Measurements from ENCODE around the gene GPR157.
"Not testable (repeated sequence)": the region's sequence is repeated elsewhere in the genome, so short reads cannot be mapped to it uniquely, and the experiment has no call there.

The GPR157 gene

DNA sequence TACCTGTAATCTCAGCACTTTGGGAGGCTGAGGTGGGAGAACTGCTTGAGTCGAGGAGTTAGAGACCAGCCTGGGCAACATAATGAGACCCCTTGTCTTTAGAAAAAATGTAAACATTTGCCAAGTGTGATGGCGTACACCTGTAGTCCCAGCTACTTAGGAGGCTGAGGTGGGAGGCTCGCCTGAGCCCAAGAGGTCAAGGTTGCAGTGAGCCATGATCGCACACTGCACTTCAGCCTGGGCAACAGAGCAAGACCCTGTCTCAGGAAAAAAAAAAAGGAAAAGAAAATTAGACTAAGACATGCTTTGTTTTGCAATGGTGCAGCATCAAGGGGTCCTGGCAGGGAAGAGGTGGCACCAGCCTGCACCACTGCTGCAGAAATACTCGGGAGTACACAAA lies 16.8 kb upstream of the GPR157 start:
- no peak for DNase-seq

DNA sequence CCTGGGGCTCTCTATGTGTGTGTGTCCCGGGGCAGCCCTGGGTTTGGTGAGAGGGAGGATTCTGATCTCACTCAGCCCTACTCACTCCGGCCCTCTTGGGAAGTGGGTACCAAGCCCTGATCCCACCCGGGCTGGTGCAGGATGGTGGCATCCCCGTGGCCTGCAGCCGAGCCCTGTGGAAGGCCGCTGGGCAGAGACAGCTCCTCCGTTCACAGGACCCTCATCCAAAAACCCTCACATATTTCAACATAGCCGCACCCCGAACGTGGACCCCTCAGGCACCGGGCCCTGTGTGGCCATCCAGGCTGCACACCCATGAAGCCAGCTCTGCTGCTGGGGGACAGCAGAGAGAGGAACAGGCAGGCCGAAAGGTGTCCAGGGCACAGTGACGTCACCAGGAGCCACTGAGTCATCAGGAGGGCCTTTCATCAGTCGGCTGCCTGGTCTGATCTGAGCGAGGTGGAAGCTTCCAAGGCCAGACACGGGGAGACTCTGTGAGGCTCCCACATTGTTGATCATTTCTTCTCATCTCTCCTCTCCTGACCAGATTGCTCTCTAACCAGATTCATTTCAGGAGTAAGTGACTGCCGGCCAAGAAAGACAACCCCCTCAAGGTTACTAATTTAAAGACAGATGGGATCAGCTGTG lies 16.2 kb upstream of the GPR157 start:
- DNase-seq: no peak

DNA sequence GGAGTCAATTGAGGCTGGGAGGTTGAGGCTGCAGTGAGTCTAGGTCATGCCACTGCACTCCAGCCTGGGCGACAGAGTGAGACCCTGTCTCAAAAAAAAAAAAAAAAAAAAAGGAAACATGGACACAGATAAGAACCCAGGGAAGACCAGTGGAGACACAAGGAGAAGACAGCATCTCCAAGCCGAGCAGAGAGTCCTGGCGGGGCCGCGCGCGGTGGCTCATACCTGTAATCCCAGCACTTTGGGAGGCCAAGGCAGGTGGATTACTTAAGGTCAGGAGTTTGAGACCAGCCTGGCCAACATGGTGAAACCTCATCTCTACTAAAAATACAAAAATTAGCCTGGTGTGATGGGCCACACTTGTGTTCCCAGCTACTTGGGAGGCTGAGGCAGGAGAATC lies 15.6 kb upstream of the GPR157 start:
- not testable (repeated sequence) for DNase-seq

DNA sequence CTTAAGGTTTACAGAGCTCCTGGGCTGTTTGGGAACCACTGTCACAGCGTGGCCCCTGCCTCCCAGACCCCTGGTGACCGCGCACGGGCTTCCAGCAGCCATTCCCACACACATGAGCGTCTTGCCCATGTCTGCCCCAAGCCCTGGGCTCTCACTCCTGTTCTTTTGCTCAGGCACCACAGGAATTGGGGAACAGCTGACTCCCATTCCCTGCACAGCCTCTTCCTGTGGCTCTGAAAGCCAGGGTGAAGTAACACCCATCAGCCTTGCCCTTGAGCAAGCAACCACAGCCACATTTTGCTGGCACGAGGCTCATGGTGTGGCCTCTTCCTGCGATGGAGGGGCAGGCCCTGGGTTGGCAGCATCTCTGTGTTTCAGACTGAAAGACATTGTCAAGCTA lies 14.3 kb upstream of the GPR157 start:
- no peak for DNase-seq

DNA sequence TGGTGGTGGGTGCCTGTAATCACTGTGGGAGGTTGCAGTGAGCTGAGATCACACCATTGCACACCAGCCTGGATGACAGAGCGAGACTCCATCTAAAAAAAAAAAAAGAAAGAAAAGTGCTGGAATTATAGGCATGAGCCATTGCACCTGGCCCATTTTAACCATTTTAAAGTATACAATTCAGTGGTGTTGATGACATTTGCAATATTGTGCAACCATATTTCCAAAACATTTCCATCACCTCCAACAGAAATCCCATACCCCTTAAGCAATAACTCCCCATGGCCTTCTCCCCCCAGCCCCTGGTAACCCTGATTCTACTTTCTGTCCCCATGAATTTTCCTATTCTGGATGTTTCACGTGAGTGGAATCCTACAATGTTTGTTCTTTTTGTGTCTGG lies 11.0 kb upstream of the GPR157 start:
- no peak for DNase-seq

DNA sequence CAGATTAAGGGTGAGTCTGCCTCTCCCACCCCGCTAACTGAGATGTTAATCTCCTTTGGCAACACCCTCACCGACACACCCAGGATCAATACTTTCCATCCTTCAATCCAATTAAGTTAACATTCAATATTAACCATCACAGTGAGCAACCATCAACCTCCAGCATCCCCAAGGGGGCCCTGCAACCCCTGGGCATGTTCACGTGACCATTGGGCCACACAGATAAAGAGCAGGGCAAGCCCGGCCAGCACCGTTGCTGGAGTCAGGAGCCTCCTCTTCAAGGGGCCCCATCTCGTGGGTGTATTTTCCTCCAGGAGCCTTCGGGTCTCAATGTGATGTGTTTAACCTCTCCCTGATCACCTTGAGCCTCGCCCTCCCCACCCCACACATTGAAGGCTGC lies 8.0 kb upstream of the GPR157 start:
- DNase-seq: no peak

DNA sequence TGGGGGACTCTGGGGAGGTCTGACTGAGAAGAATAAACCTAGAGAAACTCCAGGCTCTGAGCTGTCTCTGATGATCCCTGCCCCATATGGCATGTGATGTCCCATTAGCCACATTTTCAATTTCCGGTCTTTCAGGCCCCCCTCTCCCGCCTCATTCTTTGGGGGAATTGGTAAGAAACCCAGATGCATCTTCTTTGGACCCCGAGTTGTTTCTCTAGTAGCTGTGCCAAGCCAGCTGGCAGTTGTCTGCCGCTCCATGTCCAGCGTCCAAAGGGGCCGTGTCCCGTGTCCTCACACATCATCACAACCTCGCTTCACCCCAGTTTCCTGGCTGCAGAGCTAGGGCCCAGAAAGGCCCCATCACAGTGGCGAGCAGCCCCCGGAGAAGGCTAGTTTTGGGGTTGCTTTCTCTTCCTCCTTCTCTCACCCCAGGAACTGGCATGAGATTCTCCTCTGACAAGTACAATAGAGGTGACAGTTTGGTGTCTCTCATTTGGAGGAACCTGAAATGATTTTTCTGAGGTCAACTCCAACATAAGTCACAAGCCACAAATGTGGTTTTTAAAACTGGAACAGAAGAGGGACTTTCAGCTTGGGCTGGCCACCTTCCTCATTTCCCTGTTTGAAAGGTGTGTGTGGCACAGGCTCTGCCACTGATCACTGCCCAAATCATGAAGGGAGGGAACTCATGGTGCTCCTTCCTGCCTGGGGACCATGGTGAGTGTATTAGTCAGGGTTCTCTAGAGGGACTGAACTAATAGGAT lies 6.4 kb upstream of the GPR157 start:
- DNase-seq: no peak

DNA sequence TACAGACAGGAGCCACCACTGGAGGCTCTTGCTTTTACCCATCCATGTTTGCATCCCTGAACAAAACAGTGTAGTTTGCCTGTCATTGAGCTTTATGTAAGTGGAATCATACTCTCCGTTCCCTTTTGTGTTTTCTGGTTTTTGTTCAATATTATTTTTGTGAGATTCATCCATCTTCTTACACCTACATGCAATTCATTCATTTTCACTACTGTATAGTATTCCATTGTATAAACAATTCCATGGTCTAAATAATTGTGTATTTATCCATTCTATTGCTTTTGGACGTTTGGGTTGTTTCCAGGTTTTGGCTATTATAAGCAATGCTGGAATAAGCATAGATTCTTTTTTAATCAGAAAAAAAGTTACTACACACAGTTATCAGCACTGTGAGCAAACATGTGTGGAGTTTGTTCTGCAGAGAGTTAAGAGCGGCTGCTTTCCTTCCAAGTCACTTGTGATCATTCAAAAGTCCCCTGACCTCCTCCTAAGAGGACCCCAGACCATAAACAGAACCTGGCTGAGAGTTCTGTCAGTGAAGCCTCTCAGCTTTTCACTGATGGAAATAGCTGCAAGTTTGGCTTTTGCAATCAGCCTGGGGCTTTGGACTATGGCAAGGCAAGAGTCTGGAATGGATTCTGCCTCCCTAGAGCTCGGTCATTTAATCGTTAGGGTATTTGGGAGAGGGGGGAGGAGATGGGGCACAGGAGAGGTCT lies 5.1 kb upstream of the GPR157 start:
- no peak for DNase-seq

DNA sequence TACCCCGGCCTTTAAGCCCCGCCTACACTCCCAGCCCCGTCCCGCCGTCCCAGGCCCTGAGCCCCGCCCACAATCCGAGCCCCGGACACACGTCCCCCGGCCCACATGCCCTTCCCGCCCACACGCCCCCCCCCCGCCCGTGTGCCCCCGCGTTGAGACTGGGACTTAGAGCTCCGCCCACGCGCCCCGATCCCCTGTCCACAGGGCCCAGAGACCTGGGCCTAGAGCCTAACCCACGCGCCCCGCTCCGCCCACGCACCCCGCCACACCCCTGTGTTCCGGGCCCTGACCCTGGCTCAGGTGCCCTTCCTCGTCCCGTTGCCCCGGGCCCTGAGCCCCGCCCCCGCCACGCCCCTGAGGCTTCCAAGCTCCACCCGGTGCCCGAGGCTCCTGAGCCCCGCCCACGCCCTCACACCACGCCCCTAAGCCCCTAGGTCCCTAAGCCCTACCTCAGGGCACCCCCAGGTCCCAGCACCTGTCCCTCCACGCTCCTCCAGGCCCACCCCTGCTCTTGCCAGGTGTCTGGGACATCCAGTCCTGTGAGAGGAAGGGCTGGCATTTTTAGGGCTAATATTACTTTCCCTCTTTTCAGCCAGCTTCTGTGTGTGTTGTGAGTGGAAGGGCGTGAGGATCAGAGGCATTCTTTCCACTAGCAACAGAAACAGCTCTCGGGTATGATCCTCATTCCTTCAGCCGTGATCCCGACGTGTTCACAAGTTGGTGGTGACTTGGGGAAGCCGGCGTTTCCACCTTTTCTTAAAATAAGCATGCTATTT lies 552 bp upstream of the GPR157 start:
- DNase-seq: no peak

DNA sequence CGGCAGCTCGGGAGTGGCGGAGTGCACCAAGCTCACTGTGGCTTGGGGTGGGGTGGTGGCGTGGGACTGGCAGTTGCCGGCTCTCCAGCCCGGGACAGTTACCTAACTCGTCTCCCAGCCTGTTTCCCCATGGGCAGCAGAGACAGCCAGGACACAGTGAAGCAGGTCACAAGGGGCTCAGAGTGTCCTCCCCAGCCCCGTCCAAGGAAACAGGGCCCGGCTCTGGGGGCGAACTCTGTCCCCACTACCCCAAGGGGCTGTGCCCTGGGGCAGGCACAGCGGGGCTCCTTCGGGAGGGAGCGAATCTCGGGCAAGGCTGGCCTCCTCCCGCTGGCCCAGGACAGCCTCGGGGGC lies 759 bp downstream of the GPR157 start:
- DNase-seq: no peak

DNA sequence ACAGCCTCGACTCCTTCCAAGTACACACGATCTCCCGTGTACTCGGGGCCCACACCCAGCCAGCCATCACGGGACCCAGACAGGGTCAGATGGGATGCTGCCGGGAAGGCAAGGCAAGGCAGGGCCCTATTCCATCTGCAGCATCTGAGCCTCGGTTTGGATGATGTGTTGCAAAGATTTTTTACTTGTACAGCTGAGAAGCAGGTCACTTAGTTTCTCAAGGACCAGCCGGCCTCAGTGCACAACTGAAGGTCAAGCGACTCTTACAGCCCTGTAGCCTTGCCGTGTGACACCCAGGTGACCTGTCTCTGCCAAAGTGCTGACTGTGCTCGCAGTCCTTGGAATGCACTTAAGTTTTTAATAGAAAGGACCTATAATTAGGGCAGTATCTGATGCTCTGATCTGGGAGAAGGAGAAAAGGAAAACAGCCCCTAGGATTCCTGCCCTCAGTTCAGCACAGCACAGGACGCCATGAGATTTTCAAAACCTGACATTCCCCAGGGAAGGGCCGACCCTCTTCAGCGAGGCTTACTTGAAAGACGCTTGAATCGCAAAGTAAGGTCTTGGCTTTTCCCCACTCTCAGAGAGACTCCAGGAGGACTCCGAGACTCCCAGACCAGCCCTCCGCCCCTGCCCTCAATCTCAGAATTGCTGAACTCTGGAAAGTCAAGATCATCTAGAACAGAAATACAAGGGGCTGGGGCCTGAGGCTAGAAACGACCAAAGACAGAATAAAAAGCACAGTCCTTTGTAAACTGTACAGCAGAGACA lies 1.3 kb downstream of the GPR157 start:
- no peak for DNase-seq

DNA sequence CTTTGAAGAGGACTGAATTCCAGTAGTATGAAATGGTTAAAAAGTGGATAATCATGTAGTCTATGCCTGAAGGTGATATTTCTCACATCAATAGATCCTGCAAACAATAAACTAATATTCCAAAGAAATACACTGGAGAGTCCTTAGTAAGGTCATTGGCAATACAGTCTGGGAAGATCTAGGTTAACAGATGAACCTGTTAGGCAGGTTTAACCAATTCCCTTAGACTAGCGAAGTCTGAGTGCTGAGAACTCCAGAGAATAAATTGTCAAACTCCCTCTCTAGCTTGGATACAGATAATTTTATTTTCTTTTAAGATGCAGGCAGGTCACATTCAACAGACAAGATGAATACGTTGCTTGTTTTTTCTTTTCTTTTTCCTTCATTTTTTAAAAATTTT lies 2.4 kb downstream of the GPR157 start:
- DNase-seq: no peak

DNA sequence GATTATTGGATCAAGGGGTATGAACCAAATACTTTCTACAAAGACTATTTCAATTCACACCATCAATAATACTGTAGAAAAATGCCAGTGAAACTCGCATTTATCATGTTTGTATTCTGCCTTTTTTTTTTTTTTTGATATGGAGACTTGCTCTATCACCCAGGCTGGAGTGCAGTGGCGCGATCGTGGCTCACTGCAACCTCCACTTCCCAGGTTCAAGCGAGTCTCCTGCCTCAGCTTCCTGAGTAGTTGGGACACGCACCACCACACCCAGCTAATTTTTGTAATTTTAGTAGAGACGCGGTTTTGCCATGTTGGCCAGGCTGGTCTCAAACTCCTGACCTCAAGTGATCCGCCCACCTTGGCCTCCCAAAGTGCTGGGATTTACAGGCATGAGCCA lies 3.1 kb downstream of the GPR157 start:
- not testable (repeated sequence) for DNase-seq

DNA sequence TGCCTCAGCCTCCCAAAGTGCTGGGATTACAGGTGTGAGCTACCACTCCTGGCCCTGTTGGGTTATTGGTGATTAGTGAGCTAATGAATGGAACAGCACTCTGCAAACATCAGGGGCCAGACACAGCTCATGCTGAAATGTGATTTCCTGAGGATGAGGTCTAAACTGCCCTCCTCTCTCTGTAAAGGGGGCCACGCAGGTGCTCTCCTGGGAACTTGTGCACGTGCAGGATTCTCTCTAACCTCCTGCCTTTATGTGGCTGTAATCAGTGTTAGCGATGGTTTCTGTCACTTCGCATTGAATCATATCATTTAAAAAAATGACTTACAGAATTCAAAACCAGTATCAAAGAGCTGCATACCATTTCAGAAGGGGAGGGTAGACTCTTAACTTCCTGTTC lies 3.6 kb downstream of the GPR157 start:
- no peak for DNase-seq

DNA sequence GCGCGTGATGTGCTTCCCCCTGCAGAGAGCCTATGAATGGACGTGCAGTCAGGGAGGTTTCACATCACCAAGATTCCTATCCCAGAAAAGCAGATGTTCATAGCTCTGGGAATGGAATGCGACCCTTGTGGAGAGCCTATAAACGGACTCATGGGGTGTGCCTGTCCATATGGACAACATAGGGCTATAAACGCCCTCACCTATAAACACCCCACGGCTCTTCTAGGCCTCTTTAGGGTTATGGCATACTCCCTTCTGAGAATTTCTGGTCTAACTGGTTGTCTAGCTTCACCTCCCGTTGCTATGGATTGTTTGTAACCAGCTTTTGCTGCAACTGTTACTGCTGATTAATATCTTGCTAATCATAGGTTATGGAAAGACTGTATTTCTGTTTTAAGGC lies 4.5 kb downstream of the GPR157 start:
- DNase-seq: not testable (repeated sequence)

DNA sequence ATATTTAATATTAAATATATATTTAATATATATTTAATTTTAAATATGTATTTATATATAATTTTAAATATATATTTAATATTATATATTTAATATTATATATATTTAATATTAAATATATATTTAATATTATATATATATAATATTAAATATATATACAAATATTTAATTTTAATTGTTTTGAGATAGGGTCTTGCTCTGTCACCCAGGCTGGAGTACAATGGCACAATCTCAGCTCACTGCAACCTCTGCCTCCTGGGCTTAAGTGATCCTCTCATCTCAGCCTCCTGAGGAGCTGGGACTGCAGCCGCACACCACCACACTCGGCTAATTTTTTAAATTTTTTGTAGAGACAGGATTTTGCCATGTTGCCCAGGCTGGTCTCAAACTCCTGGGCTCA lies 5.2 kb downstream of the GPR157 start:
- DNase-seq: not testable (repeated sequence)

DNA sequence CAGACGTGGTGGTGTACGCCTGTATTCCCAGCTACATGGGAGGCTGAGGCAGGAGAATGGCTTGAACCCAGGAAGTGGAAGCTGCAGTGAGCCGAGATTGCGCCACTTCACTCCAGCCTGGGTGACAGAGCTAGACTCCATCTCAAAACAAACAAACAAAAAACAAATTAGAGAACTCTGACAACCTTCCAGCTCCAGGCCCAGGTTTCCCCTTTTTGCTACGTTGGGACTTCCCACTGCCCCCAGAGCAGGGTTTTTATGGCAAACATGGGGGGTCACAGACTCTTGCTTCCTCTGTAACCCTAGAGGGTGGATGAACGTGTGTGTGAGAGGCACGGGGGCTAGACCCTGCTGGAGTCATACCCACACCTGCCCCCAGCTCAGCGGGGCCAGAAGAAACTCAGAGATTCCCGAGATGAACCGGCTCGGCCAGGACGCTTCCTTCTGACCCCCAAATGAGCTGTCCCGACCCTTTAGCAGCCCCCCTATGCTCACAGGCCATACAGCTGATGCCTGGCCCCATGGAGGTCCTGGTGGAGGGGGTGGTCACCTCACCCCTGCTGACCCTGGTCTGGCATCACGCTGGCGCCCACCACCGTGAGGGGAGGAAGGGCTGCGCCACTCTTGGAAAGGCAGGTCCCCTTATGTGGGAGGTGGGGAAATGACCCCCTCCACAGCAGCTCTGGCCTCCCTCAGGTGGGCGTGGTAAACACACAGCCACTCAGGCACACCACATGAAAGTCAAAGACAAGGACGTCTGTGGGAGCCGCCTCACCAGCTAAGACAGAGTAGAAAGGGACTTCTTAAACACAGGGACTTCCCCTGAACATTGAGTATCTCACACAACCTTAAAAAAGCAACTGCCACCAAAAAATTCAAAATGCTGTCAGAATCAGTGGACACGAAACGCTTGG lies 7.1 kb downstream of the GPR157 start:
- no peak for DNase-seq

DNA sequence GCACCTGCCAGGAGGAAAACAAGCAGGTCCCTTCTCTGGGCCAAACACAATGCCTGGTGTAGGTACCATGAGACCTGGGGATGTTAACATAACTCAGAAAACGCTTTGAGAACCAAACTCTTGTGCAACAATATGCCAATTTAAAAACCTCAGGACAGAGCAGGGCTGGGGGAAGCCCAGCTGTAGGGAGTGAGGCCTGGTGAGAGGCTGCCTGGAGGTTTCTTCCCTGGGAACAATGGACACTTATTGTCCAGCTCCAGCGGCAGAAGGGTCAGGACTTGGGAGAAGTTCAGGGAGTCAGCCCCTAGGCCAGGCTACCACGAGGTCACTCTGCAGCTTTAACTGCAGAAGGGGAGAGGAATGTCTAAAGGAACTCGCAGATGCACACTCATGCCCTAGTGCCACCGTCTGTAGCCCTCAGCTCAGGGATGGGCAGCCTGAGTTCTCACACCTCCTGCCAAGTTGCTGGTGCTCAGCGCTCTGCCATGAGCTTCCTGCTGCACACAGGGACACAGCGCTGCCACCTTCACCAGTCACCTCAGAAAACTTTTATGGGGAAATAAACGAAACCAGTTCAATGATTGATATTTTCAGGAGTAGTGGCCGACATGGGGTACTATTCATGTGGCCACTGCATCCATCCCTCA lies 8.5 kb downstream of the GPR157 start:
- no peak for DNase-seq

DNA sequence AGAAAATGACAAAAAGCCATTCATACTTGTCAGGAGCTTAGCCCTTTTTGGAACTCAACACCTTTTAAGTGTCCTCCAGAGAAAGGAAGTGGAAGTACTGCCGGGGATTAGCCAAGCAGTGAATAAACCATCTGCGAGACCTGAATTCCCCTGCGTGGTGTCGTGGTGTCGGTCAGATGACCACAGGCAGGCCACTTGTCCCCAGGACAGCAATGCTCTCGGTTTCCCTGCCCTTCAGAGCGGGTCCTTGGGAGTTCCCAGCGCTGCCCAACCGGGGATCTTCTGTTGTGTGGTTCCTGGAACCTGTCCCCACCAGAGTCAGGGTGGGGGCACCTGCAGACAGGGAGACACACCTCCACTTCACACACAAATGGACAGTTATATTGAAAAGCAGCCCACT lies 9.2 kb downstream of the GPR157 start:
- no peak for DNase-seq

DNA sequence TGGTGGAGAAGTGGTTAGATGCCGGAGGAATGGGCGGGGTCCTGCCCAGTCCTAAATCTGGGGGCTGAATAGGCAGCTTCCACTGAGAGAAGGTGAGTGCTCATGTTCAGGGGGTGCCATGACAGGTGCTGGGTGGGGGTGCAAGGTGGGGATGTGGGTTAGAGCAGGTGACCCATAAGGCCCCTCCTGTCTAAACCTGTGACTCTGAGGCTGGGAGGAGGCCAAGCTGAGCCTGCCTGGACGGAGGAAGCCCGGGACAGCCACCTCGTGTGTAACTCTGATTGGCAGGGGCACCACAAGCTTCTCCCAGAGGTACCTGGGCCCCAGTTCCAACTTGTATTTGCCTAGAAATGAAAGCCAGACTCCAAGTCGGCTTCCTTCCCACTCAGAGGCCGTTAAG lies 10.7 kb downstream of the GPR157 start:
- DNase-seq: no peak

Measured in NCI-H1092 treated with DMSO at 0.1 percent for 48 hours (cell line).